ENCODE measurements around the gene PTPRF.

The PTPRF gene

DNA sequence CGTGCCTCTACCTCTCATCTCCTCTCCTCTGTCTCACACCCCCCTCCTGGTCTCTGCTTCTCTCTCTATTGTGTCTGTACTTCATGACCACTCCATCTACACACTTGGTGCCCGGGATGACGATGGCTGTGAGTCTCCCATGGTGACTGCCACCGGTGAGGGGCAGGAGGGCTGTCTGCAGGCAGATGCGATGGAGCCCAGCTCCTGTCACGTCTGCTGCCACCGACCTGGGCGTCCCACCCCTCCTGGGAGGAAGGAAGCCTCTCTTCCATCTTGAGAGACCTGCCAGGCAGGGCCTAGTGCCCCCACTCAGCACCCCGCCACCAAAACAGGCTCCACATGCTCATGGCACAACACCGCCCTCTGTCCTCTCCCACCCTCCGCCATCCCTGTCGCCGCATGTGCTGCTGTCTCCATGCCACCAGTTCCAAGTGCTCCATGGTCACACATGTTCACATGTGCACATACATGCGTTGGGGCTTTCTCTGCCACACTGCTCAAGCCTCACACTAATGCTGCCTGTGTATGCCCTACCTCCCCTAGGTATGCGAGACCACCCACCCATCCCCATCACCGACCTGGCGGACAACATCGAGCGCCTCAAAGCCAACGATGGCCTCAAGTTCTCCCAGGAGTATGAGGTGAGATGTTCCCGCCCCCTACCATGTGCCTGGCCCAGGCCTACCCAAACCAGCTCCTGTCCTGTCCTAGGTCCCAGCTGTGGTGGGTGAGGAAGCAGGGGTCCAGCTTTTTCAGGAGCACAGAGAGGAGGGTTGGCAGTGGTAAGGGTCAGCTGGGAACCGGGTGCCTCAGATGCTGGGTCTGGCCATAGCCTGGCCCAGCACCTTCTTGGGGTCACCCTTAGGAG is 82.6 kb downstream of the PTPRF start:
- H3K27ac ChIP-seq (ENCODE audit: low read depth, low read length) = no peak overlapping the region
- H3K79me2 ChIP-seq (ENCODE audit: control insufficient read depth, insufficient read depth, low read length, poor library complexity) = no peaks in the 10 kb centered on the region
- no peak overlapping the region for H3K23ac ChIP-seq (ENCODE audit: low read length)
- DNase-seq = no peak
- H4K12ac ChIP-seq (ENCODE audit: low read depth, low read length) = no peak overlapping the region
- H4K91ac ChIP-seq (ENCODE audit: low read depth, low read length) = no peak overlapping the region
- no peak overlapping the region for H2AFZ ChIP-seq (ENCODE audit: insufficient read depth, low read length, poor library complexity)
- no peak overlapping the region for H3K14ac ChIP-seq (ENCODE audit: low read length)
- H3K27me3 ChIP-seq (ENCODE audit: insufficient read depth, low read length) = no peaks in the 10 kb centered on the region
- H3K4me1 ChIP-seq (ENCODE audit: control insufficient read depth in 1 of 2, insufficient read depth in 2 of 2, low read length in 2 of 2) = no peaks in the 10 kb centered on the region
- H3K4me3 ChIP-seq (ENCODE audit: low read depth, low read length) = no peak overlapping the region
- no peak overlapping the region for H3K18ac ChIP-seq (ENCODE audit: low read length)
- H2BK5ac ChIP-seq (ENCODE audit: low read depth, low read length, poor library complexity) = no peak overlapping the region
- H3K79me1 ChIP-seq (ENCODE audit: low read length) = no peaks in the 10 kb centered on the region
- no peak overlapping the region for H3K4ac ChIP-seq (ENCODE audit: low read depth, low read length)
- no peak overlapping the region for H3K4me2 ChIP-seq (ENCODE audit: low read length)
- WGBS (ENCODE audit: extremely low coverage, insufficient coverage, insufficient read length) = no CpG with 5 or more reads among the region's 22 CpGs
- no peak overlapping the region for H2BK120ac ChIP-seq (ENCODE audit: insufficient read depth, low read length, poor library complexity)
- H3K9ac ChIP-seq (ENCODE audit: low read length) = no peak overlapping the region
- H4K8ac ChIP-seq (ENCODE audit: low read depth, low read length) = no peak overlapping the region
- H3K9me3 ChIP-seq (ENCODE audit: insufficient read depth, low read depth, low read length) = peaks cover 4% of the 10 kb centered on the region
- no peak overlapping the region for H2AK5ac ChIP-seq (ENCODE audit: low read length)
- no peak overlapping the region for H2BK12ac ChIP-seq (ENCODE audit: low read length)
- peaks cover 85 to 90% of the 10 kb centered on the region in 2 experiments for H3K36me3 ChIP-seq (ENCODE audit: control insufficient read depth in 1 of 2, insufficient read depth in 2 of 2, low read length in 2 of 2)

DNA sequence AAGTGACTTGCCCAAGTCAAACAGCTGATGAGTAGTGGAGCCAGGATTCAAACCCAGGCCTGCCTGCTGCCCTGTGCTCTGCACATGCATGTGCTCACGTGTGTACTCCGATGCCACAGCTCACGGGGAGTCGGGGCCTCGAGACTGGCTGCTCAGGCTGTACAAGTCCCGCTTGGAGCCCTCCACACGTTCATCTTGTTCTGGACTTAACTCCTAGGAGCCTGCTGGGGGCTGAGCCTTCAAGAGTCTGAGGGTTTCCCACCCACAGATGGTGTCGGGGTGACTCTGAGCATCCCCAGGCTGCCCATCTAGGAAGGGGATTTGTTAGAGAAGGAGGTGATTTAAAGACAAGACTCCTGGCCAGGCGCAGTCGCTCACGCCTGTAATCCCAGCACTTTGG is 83.5 kb downstream of the PTPRF start:
- H3K18ac ChIP-seq (ENCODE audit: low read length) = no peak overlapping the region
- no peaks in the 10 kb centered on the region for H3K79me2 ChIP-seq (ENCODE audit: control insufficient read depth, insufficient read depth, low read length, poor library complexity)
- H4K8ac ChIP-seq (ENCODE audit: low read depth, low read length) = no peak overlapping the region
- DNase-seq = no peak
- no peak overlapping the region for H2AK5ac ChIP-seq (ENCODE audit: low read length)
- H3K27ac ChIP-seq (ENCODE audit: low read depth, low read length) = no peak overlapping the region
- H2BK12ac ChIP-seq (ENCODE audit: low read length) = no peak overlapping the region
- H4K12ac ChIP-seq (ENCODE audit: low read depth, low read length) = no peak overlapping the region
- no peak overlapping the region for H3K23ac ChIP-seq (ENCODE audit: low read length)
- no peak overlapping the region for H3K4me2 ChIP-seq (ENCODE audit: low read length)
- peaks cover 85 to 90% of the 10 kb centered on the region in 2 experiments for H3K36me3 ChIP-seq (ENCODE audit: control insufficient read depth in 1 of 2, insufficient read depth in 2 of 2, low read length in 2 of 2)
- no CpG with 5 or more reads among the region's 11 CpGs for WGBS (ENCODE audit: extremely low coverage, insufficient coverage, insufficient read length)
- no peak overlapping the region for H3K4ac ChIP-seq (ENCODE audit: low read depth, low read length)
- no peak overlapping the region for H4K91ac ChIP-seq (ENCODE audit: low read depth, low read length)
- no peaks in the 10 kb centered on the region for H3K27me3 ChIP-seq (ENCODE audit: insufficient read depth, low read length)
- no peaks in the 10 kb centered on the region for H3K4me1 ChIP-seq (ENCODE audit: control insufficient read depth in 1 of 2, insufficient read depth in 2 of 2, low read length in 2 of 2)
- H3K79me1 ChIP-seq (ENCODE audit: low read length) = no peaks in the 10 kb centered on the region
- H3K4me3 ChIP-seq (ENCODE audit: low read depth, low read length) = no peak overlapping the region
- H3K9me3 ChIP-seq (ENCODE audit: insufficient read depth, low read depth, low read length) = peaks cover 4% of the 10 kb centered on the region
- no peak overlapping the region for H2AFZ ChIP-seq (ENCODE audit: insufficient read depth, low read length, poor library complexity)
- H2BK120ac ChIP-seq (ENCODE audit: insufficient read depth, low read length, poor library complexity) = no peak overlapping the region
- no peak overlapping the region for H3K9ac ChIP-seq (ENCODE audit: low read length)
- H3K14ac ChIP-seq (ENCODE audit: low read length) = no peak overlapping the region
- H2BK5ac ChIP-seq (ENCODE audit: low read depth, low read length, poor library complexity) = no peak overlapping the region

DNA sequence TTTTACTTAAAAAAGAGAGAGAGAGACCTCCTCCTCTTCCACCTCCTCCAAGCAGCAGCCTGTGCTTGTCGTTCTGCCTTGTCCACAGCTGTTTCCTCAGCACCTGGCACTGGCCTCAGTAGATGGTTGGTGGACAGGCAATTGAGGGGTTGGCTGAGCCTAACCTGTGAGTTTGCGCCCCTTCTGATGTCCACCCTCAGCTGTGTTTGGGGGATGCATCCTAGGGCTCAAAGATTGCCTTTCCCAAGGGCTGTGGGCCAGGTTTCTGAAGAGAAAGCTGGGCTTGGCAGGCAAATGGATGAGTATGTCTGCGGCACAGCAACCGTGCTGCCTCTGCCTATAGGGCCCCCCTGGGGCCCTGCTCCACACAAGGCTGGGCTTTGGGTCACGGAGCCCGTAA is 84.2 kb downstream of the PTPRF start:
- WGBS (ENCODE audit: extremely low coverage, insufficient coverage, insufficient read length) = no CpG with 5 or more reads among the region's 6 CpGs
- no peak overlapping the region for H2BK5ac ChIP-seq (ENCODE audit: low read depth, low read length, poor library complexity)
- no peak overlapping the region for H3K9ac ChIP-seq (ENCODE audit: low read length)

DNA sequence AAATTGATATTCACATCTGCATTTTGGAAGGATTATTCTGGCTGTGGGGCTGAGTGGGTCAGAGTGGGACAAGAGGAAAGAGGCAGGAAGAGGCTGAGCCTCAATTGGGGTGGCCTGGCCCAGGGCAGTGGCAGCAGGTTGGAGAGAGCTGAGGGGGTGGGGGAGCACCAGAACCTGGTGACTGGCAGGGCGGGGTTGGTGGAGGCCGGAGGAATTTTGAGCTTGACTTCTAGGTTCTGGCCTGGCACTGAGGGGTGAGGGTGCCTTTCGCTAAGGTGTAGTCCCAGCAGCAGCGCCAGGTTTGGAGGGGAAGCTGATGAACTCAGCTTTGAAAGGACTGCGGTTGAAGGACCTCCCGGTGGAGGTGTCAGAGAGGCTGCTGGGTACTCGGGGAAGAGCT is 85.7 kb downstream of the PTPRF start:
- Histone ChIP-seq H3K9ac (ENCODE audit: low read length) (no peak overlapping the region), H4K91ac (ENCODE audit: low read depth, low read length) (no peak overlapping the region), H4K8ac (ENCODE audit: low read depth, low read length) (no peak overlapping the region), H3K14ac (ENCODE audit: low read length) (no peak overlapping the region), H2BK12ac (ENCODE audit: low read length) (no peak overlapping the region), H3K9me3 (ENCODE audit: insufficient read depth, low read depth, low read length) (peaks cover 4% of the 10 kb centered on the region), H2BK120ac (ENCODE audit: insufficient read depth, low read length, poor library complexity) (no peak overlapping the region), H3K27me3 (ENCODE audit: insufficient read depth, low read length) (no peaks in the 10 kb centered on the region), H3K18ac (ENCODE audit: low read length) (no peak overlapping the region), H3K79me2 (ENCODE audit: control insufficient read depth, insufficient read depth, low read length, poor library complexity) (no peaks in the 10 kb centered on the region), H3K79me1 (ENCODE audit: low read length) (no peaks in the 10 kb centered on the region), H4K12ac (ENCODE audit: low read depth, low read length) (no peak overlapping the region), H3K36me3 (ENCODE audit: control insufficient read depth in 1 of 2, insufficient read depth in 2 of 2, low read length in 2 of 2) (peaks cover 90 to 91% of the 10 kb centered on the region in 2 experiments), H3K4me2 (ENCODE audit: low read length) (no peak overlapping the region), H3K4me1 (ENCODE audit: control insufficient read depth in 1 of 2, insufficient read depth in 2 of 2, low read length in 2 of 2) (no peaks in the 10 kb centered on the region), H2AFZ (ENCODE audit: insufficient read depth, low read length, poor library complexity) (no peak overlapping the region), H3K27ac (ENCODE audit: low read depth, low read length) (no peak overlapping the region), H3K4me3 (ENCODE audit: low read depth, low read length) (no peak overlapping the region), H3K4ac (ENCODE audit: low read depth, low read length) (no peak overlapping the region), H2BK5ac (ENCODE audit: low read depth, low read length, poor library complexity) (no peak overlapping the region), H2AK5ac (ENCODE audit: low read length) (no peak overlapping the region), H3K23ac (ENCODE audit: low read length) (no peak overlapping the region)
- no CpG with 5 or more reads among the region's 7 CpGs for WGBS (ENCODE audit: extremely low coverage, insufficient coverage, insufficient read length)
- no peak for DNase-seq

More for the DNA sequence above, 84.2 kb downstream of the PTPRF start:
- no peak overlapping the region for H2BK12ac ChIP-seq (ENCODE audit: low read length)
- H3K79me2 ChIP-seq (ENCODE audit: control insufficient read depth, insufficient read depth, low read length, poor library complexity) = no peaks in the 10 kb centered on the region
- H2AK5ac ChIP-seq (ENCODE audit: low read length) = no peak overlapping the region
- no peak overlapping the region for H4K91ac ChIP-seq (ENCODE audit: low read depth, low read length)
- no peak overlapping the region for H3K4me2 ChIP-seq (ENCODE audit: low read length)
- no peaks in the 10 kb centered on the region for H3K27me3 ChIP-seq (ENCODE audit: insufficient read depth, low read length)
- DNase-seq = no peak
- H3K4me1 ChIP-seq (ENCODE audit: control insufficient read depth in 1 of 2, insufficient read depth in 2 of 2, low read length in 2 of 2) = no peaks in the 10 kb centered on the region
- peaks cover 85 to 90% of the 10 kb centered on the region in 2 experiments for H3K36me3 ChIP-seq (ENCODE audit: control insufficient read depth in 1 of 2, insufficient read depth in 2 of 2, low read length in 2 of 2)
- no peak overlapping the region for H3K4ac ChIP-seq (ENCODE audit: low read depth, low read length)
- no peak overlapping the region for H3K4me3 ChIP-seq (ENCODE audit: low read depth, low read length)
- no peak overlapping the region for H2BK120ac ChIP-seq (ENCODE audit: insufficient read depth, low read length, poor library complexity)
- H3K14ac ChIP-seq (ENCODE audit: low read length) = no peak overlapping the region
- H2AFZ ChIP-seq (ENCODE audit: insufficient read depth, low read length, poor library complexity) = no peak overlapping the region
- no peak overlapping the region for H3K23ac ChIP-seq (ENCODE audit: low read length)
- H4K12ac ChIP-seq (ENCODE audit: low read depth, low read length) = no peak overlapping the region
- H3K27ac ChIP-seq (ENCODE audit: low read depth, low read length) = no peak overlapping the region
- no peak overlapping the region for H3K18ac ChIP-seq (ENCODE audit: low read length)
- H4K8ac ChIP-seq (ENCODE audit: low read depth, low read length) = no peak overlapping the region
- H3K79me1 ChIP-seq (ENCODE audit: low read length) = no peaks in the 10 kb centered on the region
- peaks cover 4% of the 10 kb centered on the region for H3K9me3 ChIP-seq (ENCODE audit: insufficient read depth, low read depth, low read length)

Data from trophoblast cell (in vitro differentiated cells and primary cell).